ENCODE results near the gene RAB37. TPM values are rescaled to one million over a fixed set of nuclear protein-coding genes. Genes with fewer than 3 reads are reported as not detected.

Gene RAB37
- total RNA-seq, 5 donors from 2014 or later (not counting 1 experiment from before 2014, with no cell fraction given) = 31.2 to 73.4 (median 40.7) TPM

DNA sequence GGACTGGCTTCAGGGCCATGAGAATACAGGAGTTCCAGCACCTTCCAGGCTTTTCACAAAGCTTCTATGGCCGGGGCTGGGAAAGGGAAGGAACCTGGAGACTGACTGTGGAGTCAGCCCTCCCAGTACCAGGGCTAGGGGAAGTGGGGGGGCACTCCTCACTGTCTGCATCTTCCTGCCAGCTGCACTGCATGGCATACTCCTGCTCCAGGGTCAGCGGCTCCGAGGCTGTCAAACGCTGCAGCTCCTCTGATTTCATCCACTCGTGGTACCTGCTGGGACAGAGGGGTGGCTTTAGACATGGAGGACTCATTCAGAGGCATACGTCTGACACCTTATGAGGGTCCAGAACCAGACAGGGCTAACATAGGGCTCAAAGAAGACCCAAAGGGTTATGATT, 36.4 kb downstream of the RAB37 start:
- Mint-ChIP-seq H3K27ac (peak overlapping the region; percentile 65 to 86), H3K36me3 (peaks cover 33% of the 10 kb centered on the region), H3K4me3 (peak overlapping the region in 1 of 3 donors; percentile 9), H3K27me3 (no peaks in the 10 kb centered on the region), H3K9me3 (no peaks in the 10 kb centered on the region), H3K4me1 (peaks cover 48 to 63% (median 58%) of the 10 kb centered on the region in 3 donors)
- ATAC-seq (replicated peaks in 1 of 4) = no peak
- CTCF ChIA-PET = interaction anchor here (0.6 to 2.2 kb wide), 3 partner anchors 28 to 116 kb away, joined by 3 to 9 read pairs (median 3); no protein-coding TSS in a partner anchor
- H3K27me3 ChIP-seq (replicated peaks in 1 of 2; ENCODE audit: control insufficient read depth in 2 of 2, extremely low read depth in 1 of 2, insufficient read depth in 2 of 2, low read length in 1 of 2) = no peaks in the 10 kb centered on the region
- POLR2A ChIA-PET = interaction anchor here in 1 of 2 donors (0.6 kb wide), 1 partner anchor 200 kb away, joined by 3 read pairs; no protein-coding TSS in a partner anchor
- peaks cover 20 to 54% of the 10 kb centered on the region in 2 donors for H3K36me3 ChIP-seq (ENCODE audit: control insufficient read depth in 2 of 2, extremely low read depth in 1 of 2, insufficient read depth in 1 of 2, low read length in 1 of 2)
- 85% methylated on average over 6 of the region's 6 CpGs for WGBS (ENCODE audit: insufficient coverage)
- H3K9me3 ChIP-seq = no peaks in the 10 kb centered on the region
- H3K4me3 ChIP-seq (ENCODE audit: control insufficient read depth in 1 of 2, extremely low read depth in 1 of 2, low read length in 1 of 2) = no peak overlapping the region
- no peak for DNase-seq
- H3K4me1 ChIP-seq (ENCODE audit: control insufficient read depth in 1 of 2, extremely low read depth in 1 of 2, insufficient read depth in 2 of 2, low read length in 2 of 2) = peaks cover 6 to 67% of the 10 kb centered on the region in 2 experiments
- no peak overlapping the region for H3K27ac ChIP-seq (ENCODE audit: low read length)

DNA sequence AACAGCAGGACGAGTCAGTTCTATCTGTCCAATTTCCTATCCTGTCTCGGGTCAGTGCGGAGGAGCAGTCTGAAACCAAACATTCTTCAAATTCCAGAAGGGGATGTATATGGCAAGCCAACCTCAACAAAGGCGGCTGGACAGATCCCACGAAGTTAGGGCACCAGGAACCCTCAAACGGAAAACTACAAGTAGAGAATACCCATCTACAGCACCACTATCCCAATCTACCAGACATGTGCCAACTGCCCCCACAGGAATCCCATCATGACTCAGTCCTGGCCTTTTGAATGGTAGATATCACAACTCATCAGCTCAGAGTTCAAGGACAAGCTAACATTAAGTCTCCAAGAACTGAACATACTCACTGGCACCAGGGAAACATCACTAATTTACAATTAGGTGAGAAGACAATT, 36.8 kb downstream of the RAB37 start:
- Mint-ChIP-seq H3K27me3 (no peaks in the 10 kb centered on the region), H3K27ac (peak overlapping the region; percentile 65 to 86), H3K4me1 (peaks cover 46 to 61% (median 55%) of the 10 kb centered on the region in 3 donors), H3K9me3 (no peaks in the 10 kb centered on the region), H3K4me3 (peak overlapping the region; percentile 44 to 58 (median 51)), H3K36me3 (peaks cover 29% of the 10 kb centered on the region)
- H3K27me3 ChIP-seq (replicated peaks in 1 of 2; ENCODE audit: control insufficient read depth in 2 of 2, extremely low read depth in 1 of 2, insufficient read depth in 2 of 2, low read length in 1 of 2) = no peaks in the 10 kb centered on the region
- H3K9me3 ChIP-seq = no peaks in the 10 kb centered on the region
- no peak for DNase-seq
- WGBS (ENCODE audit: insufficient coverage) = 84% methylated on average over 3 of the region's 6 CpGs
- POLR2A ChIA-PET = interaction anchor here in 1 of 2 donors (0.6 to 0.7 kb wide), 3 partner anchors 13 to 119 kb away, joined by 3 to 8 read pairs (median 3); partner anchors contain the start of gene FDXR
- peaks cover 6 to 68% of the 10 kb centered on the region in 2 experiments for H3K4me1 ChIP-seq (ENCODE audit: control insufficient read depth in 1 of 2, extremely low read depth in 1 of 2, insufficient read depth in 2 of 2, low read length in 2 of 2)
- CTCF ChIA-PET = interaction anchor here (0.6 to 2.2 kb wide), 8 partner anchors 18 to 396 kb away, joined by 3 to 9 read pairs (median 3); no protein-coding TSS in a partner anchor
- no peak overlapping the region for H3K4me3 ChIP-seq (ENCODE audit: control insufficient read depth in 1 of 2, extremely low read depth in 1 of 2, low read length in 1 of 2)
- ATAC-seq (replicated peaks in 1 of 4) = no peak
- peaks cover 17 to 49% of the 10 kb centered on the region in 2 donors for H3K36me3 ChIP-seq (ENCODE audit: control insufficient read depth in 2 of 2, extremely low read depth in 1 of 2, insufficient read depth in 1 of 2, low read length in 1 of 2)
- H3K27ac ChIP-seq (ENCODE audit: low read length) = no peak overlapping the region

DNA sequence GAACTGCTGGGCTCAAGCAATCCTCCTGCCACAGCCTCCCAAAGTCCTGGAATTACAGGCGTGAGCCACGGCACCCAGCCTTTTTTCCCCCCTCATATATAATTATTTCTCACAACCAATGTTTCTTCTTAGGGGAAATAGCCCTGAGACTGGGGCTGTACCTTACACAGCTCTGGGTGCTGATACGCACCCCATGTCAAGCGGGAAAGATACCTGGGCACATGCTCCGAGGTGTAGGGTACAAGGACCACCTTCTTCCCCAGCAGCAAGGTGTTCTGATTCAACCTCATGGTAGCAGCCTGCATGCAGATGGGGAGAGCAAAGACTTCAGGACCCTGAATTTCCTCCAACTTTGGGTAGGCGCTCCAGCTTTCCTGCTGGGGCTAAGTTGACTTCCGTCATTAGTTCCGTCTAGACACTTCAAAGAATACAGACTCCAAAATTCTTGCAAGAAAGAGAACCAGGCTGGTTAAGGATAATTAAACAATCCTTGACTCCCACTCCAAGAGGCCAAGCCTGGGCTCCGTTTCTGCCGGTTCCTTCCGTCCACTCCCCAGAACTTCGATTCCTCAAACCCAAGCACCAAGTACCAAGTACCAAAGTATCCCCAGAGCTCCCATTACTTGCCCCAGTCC, 38.5 kb downstream of the RAB37 start:
- H3K27ac ChIP-seq (ENCODE audit: low read length) = no peak overlapping the region
- CTCF ChIA-PET = interaction anchor here in 1 of 2 donors (0.8 to 1.7 kb wide), 4 partner anchors 15 to 118 kb away, joined by 3 to 11 read pairs (median 6); partner anchors contain the start of gene FDXR
- no peaks in the 10 kb centered on the region for H3K27me3 ChIP-seq (replicated peaks in 1 of 2; ENCODE audit: control insufficient read depth in 2 of 2, extremely low read depth in 1 of 2, insufficient read depth in 2 of 2, low read length in 1 of 2)
- peaks cover 48 to 68% (median 64%) of the 10 kb centered on the region in 3 donors for H3K4me1 Mint-ChIP-seq
- POLR2A ChIA-PET = interaction anchor here in 1 of 2 donors (1.0 kb wide), 1 partner anchor 97 kb away, joined by 4 read pairs; the partner anchor contains the start of gene FDXR
- no peaks in the 10 kb centered on the region for H3K27me3 Mint-ChIP-seq
- 38% methylated on average over 12 of the region's 12 CpGs for WGBS (ENCODE audit: insufficient coverage)
- H3K9me3 ChIP-seq = no peaks in the 10 kb centered on the region
- ATAC-seq (replicated peaks in 1 of 4) = no peak
- peak in 1 of 35 experiments; percentile 32 for DNase-seq
- peaks cover 19 to 68% of the 10 kb centered on the region in 2 experiments for H3K4me1 ChIP-seq (ENCODE audit: control insufficient read depth in 1 of 2, extremely low read depth in 1 of 2, insufficient read depth in 2 of 2, low read length in 2 of 2)
- H3K4me3 ChIP-seq (ENCODE audit: control insufficient read depth in 1 of 2, extremely low read depth in 1 of 2, low read length in 1 of 2) = peak overlapping the region; percentile 70 to 75
- peaks cover 24% of the 10 kb centered on the region for H3K36me3 Mint-ChIP-seq
- H3K27ac Mint-ChIP-seq = peak overlapping the region; percentile 97
- no peaks in the 10 kb centered on the region for H3K9me3 Mint-ChIP-seq
- peaks cover 14 to 33% of the 10 kb centered on the region in 2 donors for H3K36me3 ChIP-seq (ENCODE audit: control insufficient read depth in 2 of 2, extremely low read depth in 1 of 2, insufficient read depth in 1 of 2, low read length in 1 of 2)
- H3K4me3 Mint-ChIP-seq = peak overlapping the region; percentile 96 to 99 (median 98)

DNA sequence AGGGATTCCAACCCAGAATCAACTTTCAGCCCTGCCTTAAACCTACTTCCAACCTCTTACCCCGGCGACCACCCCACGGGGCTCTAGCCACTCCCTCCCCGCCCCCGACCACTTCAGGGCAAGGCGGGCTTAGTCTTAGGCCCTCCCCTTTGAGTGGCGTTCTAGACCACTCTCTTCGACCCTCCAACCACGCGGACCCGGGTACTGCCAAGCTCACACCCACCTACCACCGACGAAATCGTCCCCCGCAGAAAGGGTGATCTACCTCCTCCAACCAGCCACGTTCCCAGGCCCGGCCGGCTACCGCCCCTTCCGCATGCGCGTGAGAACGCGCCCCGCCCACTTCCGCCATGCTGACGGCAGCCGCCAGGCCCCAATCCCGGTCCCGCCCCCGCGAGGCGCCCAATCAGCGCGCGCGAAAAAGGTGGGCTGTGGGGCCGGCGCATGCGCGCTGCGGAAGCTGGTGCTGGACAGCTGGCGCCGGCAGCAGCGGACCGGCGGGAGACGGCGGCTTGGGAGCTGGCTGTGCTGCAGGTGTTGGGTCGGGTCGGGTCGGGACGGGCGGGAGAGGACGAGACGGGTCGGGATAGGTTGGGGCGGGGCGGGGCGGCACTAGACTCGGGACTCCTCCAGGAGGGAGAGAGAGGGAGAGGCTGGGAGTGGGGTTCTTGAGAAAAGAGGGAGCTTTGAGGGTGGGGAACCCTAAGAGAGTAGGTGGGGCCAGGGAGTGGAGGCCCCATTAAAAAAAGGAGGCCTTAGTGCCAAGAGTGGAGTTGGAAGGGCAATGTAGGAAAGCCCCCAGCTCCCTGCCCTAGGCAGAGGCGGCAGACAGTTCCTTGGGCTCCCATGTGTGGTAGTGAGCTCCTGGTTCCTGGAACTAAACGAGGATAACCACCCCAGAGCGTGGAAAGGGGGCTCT, 39.2 kb downstream of the RAB37 start, which contains the start of gene NAT9:
Gene NAT9 (minus strand): TSS at position 302 of the 919 bp plus-strand sequence. CDS start 647 bp downstream, outside the sequence.
- ATAC-seq (replicated peaks in 1 of 4) (peak; percentile 77 to 87 (median 82)), DNase-seq (peak; percentile 93 to 100 (median 97))
- Mint-ChIP-seq H3K27ac (peak within 1 kb of the TSS; percentile 97), H3K27me3 (no peaks in the 10 kb centered on the region), H3K9me3 (no peaks in the 10 kb centered on the region), H3K4me1 (peaks cover 50 to 72% (median 66%) of the 10 kb centered on the region in 3 donors), H3K36me3 (peaks cover 19% of the 10 kb centered on the region), H3K4me3 (peak within 1 kb of the TSS; percentile 96 to 99 (median 98))
- H3K4me3 ChIP-seq (ENCODE audit: control insufficient read depth in 1 of 2, extremely low read depth in 1 of 2, low read length in 1 of 2) = peak within 1 kb of the TSS; percentile 70 to 75
- POLR2A ChIA-PET = interaction anchor here in 1 of 2 donors (0.6 to 1.0 kb wide), 4 partner anchors 27 to 743 kb away, joined by 3 to 6 read pairs (median 4); partner anchors contain the start of gene FDXR
- H3K4me1 ChIP-seq (ENCODE audit: control insufficient read depth in 1 of 2, extremely low read depth in 1 of 2, insufficient read depth in 2 of 2, low read length in 2 of 2) = peaks cover 25 to 70% of the 10 kb centered on the region in 2 experiments
- no peaks in the 10 kb centered on the region for H3K27me3 ChIP-seq (replicated peaks in 1 of 2; ENCODE audit: control insufficient read depth in 2 of 2, extremely low read depth in 1 of 2, insufficient read depth in 2 of 2, low read length in 1 of 2)
- under 1% methylated on average over 60 of the region's 64 CpGs for WGBS (ENCODE audit: insufficient coverage)
- H3K9me3 ChIP-seq = no peaks in the 10 kb centered on the region
- CTCF ChIA-PET = interaction anchor here in 1 of 2 donors (0.5 to 1.7 kb wide), 11 partner anchors 14 to 219 kb away, joined by 3 to 11 read pairs (median 4); partner anchors contain the start of genes FDXR and RAB37
- peaks cover 14 to 25% of the 10 kb centered on the region in 2 donors for H3K36me3 ChIP-seq (ENCODE audit: control insufficient read depth in 2 of 2, extremely low read depth in 1 of 2, insufficient read depth in 1 of 2, low read length in 1 of 2)
- peak within 1 kb of the TSS; percentile 30 for H3K27ac ChIP-seq (ENCODE audit: low read length)

DNA sequence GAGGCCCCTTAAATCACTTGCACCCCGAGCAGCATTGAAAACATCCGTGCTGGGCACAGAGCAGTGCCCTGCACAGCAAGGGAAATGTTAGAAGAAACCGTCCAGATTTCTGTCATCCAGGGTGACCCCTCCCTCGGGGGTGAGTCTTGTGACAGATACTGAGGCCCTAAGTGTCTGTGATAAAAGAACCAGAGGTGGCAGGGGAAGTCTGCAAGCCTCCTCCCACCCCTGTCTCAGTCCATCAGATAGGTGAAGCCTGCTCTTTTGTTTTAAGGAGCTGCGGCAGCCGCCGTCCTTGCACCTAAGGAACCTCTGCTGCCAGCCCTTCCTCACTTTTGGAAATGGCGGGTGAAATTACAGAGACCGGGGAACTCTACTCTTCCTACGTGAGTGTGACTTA, 39.9 kb downstream of the RAB37 start:
- no peaks in the 10 kb centered on the region for H3K9me3 ChIP-seq
- ATAC-seq (replicated peaks in 1 of 4) (no peak), DNase-seq (no peak)
- peak overlapping the region; percentile 55 for H3K27ac Mint-ChIP-seq
- H3K27me3 ChIP-seq (replicated peaks in 1 of 2; ENCODE audit: control insufficient read depth in 2 of 2, extremely low read depth in 1 of 2, insufficient read depth in 2 of 2, low read length in 1 of 2) = no peaks in the 10 kb centered on the region
- no peaks in the 10 kb centered on the region for H3K27me3 Mint-ChIP-seq
- H3K4me3 Mint-ChIP-seq = peak overlapping the region; percentile 96 to 99 (median 98)
- peak overlapping the region; percentile 52 to 70 for H3K4me3 ChIP-seq (ENCODE audit: control insufficient read depth in 1 of 2, extremely low read depth in 1 of 2, low read length in 1 of 2)
- no peaks in the 10 kb centered on the region for H3K9me3 Mint-ChIP-seq
- peaks cover 19% of the 10 kb centered on the region for H3K36me3 Mint-ChIP-seq
- no peak overlapping the region for H3K27ac ChIP-seq (ENCODE audit: low read length)
- 86% methylated on average over 4 of the region's 10 CpGs for WGBS (ENCODE audit: insufficient coverage)
- H3K4me1 ChIP-seq (ENCODE audit: control insufficient read depth in 1 of 2, extremely low read depth in 1 of 2, insufficient read depth in 2 of 2, low read length in 2 of 2) = peaks cover 32 to 77% of the 10 kb centered on the region in 2 experiments
- ChIA-PET CTCF (interaction anchor here in 1 of 2 donors (0.5 to 1.7 kb wide), 7 partner anchors 14 to 218 kb away, joined by 3 to 11 read pairs (median 4); no protein-coding TSS in a partner anchor), POLR2A (interaction anchor here in 1 of 2 donors (0.7 kb wide), 2 partner anchors 28 to 742 kb away, joined by 3 to 6 read pairs; no protein-coding TSS in a partner anchor)
- peaks cover 57 to 77% (median 73%) of the 10 kb centered on the region in 3 donors for H3K4me1 Mint-ChIP-seq
- peaks cover 14 to 21% of the 10 kb centered on the region in 2 donors for H3K36me3 ChIP-seq (ENCODE audit: control insufficient read depth in 2 of 2, extremely low read depth in 1 of 2, insufficient read depth in 1 of 2, low read length in 1 of 2)
